Measurements from ENCODE around the gene HECW1.

The HECW1 gene

DNA sequence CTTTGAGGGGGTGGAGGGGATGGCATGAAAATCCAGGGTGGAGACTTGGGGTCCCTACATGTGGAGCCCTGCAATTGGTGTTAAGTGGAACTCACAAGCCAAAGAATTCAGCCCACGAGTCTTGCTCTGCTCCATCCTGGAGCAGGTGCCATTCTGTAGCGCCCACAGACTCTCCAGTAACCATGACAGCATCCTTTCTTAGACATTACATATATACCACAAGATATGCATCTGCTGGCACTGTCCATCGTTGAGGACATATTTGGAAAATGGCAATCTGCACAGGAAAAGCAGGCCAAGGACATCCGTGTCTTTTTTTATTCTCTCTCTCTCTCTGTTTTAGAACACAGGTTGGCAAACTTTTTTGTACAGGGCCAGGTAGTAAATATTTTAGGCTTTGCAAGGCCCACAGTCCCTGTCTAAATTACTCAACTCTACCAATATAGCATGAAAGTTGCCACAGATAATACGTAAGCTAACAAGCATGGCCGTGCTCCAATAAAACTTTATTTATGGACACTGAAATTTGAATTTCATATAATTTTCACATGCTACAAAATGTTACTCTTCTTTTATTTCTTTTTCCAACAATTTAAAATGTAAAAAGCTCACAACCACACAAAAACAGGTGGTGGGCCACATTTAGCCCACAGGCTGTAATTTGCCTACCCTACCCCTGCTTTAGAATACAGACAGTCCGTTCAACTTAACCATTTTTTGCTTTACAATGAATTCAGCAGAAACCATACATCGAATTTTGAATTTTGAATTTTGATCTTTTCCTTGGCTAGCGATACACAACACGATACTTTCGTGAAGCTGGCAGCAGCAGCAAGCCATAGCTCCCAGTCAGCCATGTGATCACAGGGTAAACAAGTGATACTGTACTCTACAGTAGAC is 329.0 kb downstream of the HECW1 start:
- no peak for DNase-seq

DNA sequence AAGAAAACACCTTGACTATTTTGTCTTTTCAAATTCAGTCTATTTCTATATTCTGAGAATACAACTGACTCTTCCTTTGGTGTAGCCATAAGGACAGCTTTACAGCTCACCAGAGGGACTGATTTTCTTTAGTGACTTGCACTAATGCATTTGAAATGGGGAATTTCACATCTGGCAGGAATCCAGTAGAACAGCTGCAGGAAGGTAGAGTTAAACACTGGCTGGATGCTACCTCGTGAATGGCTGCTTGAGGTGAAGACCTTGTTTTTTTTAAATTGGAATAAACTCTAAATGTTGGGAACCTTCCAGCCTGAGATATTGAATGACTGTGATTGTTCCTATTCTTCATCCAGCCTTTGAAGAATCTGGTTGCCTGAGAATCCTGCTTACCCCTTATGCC is 330.9 kb downstream of the HECW1 start:
- DNase-seq, result no peak

DNA sequence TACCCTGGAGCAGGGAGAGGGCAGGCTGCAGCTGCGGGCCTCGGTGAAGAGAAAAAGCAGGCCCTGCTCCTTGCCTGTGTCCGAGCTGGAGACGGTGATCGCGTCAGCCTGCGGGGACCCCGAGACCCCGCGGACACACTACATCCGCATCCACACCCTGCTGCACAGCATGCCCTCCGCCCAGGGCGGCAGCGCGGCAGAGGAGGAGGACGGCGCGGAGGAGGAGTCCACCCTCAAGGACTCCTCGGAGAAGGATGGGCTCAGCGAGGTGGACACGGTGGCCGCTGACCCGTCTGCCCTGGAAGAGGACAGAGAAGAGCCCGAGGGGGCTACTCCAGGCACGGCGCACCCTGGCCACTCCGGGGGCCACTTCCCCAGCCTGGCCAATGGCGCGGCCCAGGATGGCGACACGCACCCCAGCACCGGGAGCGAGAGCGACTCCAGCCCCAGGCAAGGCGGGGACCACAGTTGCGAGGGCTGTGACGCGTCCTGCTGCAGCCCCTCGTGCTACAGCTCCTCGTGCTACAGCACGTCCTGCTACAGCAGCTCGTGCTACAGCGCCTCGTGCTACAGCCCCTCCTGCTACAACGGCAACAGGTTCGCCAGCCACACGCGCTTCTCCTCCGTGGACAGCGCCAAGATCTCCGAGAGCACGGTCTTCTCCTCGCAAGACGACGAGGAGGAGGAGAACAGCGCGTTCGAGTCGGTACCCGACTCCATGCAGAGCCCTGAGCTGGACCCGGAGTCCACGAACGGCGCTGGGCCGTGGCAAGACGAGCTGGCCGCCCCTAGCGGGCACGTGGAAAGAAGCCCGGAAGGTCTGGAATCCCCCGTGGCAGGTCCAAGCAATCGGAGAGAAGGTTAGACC is 332.5 kb downstream of the HECW1 start:
- DNase-seq, result no peak

DNA sequence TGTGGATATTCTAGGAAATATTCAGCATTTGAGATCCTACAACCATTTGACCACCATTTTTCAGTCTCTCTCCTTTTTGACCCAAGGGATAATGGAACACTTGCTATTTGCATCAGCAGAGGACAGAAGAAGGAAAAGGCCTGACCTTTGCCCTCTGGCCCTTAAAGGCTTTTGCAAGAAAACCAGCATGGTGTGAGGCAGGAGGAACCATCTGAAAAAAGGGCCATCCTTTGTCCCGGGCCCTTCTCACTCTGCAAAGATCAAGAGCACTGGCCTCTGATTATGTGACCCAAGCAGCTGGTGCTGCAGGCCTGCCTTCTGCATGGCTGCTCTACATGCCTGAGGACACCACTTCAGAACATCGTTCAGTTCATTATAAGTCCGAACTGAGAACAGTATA is 337.1 kb downstream of the HECW1 start:
- DNase-seq, result no peak

DNA sequence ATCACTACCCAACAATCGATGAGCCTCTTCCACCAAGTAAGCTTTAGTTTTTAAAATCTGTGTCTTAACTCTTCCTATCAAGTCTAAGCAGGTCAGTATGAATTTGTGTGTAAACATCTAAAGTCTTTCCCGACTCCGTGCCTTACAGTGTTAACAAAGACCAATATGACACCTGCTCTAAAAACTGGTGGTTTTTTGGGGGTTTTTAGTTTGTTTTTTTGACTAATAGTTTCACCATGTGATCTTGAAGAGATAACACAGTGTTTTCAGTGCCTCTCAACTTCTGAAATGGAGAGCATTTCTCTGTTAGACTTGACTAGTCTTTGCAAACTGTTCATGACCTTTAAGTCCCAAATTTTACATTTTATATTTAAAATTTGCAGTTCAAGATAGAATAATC is 338.4 kb downstream of the HECW1 start:
- DNase-seq, result no peak

DNA sequence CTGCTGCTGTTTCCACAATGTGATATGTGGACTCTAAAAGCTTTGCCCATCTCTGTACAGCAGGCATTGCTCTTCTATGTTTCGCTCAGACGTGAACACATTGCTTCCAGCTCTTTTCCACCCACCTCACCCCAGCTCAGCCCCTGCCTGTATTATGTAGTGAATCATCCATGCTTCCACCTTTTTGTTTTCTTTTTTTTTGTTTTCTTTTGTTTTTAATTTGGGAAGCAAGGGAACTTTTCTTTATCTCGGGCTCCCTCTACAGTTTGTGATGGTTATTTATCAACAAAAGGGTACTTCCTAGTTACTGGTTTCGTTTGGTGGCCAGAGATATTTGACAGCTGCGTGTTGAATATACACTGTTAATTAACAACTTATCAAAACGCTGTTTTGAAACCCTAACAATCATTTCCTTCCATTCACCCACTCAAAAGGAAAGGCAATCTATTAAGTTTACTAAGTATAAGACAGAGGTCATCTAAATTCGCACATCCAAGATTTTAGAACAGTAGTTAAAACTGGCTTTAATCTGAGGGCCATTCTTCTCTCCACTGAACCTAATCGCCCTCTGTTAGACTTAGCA is 342.6 kb downstream of the HECW1 start:
- peak; percentile 10 for DNase-seq

DNA sequence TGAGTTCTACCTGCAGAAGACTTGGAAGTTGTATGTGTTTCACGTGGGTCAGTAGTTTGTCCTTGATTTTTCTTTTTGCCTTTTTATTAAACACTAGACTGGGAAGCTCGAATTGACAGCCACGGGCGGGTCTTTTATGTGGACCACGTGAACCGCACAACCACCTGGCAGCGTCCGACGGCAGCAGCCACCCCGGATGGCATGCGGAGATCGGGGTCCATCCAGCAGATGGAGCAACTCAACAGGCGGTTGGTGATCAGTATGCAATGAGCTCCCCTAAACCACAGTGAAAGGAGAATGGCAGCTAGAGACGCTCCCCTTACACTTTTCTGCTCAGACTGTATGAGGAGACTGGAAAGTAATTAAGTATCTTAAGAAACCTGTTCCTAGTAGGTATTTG is 343.8 kb downstream of the HECW1 start:
- DNase-seq, result no peak

DNA sequence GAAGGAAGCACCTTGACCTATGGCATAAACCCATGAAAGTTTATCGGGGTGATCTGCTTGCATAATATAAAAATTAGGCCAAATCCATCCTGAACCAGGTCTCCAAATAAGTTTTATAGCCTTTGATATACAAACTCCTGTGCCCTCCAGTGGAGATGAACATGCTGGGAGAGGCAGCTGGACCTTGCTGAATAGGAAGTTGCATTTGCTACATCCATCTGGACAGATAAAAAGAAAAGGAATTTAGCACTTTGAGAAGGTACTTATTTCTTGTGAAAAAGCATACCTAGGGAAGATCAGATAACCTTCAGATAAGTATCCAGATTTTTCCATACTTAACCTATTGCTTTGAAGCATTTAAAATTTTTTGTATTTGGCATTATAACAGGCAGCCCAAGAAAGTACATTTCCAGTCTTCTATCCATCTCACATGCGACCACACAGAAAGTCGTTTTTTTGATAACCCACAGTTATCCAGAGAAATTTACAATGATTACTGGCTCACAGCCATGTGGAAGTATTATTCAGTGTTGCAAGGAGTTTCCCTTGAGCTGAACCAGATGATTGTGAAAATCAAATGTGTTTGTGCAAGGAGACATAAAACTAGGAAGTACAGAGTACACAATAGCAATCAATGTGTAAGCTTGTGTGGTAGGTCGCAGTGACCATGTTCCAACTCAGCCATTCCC is 346.0 kb downstream of the HECW1 start:
- DNase-seq, result no peak

DNA sequence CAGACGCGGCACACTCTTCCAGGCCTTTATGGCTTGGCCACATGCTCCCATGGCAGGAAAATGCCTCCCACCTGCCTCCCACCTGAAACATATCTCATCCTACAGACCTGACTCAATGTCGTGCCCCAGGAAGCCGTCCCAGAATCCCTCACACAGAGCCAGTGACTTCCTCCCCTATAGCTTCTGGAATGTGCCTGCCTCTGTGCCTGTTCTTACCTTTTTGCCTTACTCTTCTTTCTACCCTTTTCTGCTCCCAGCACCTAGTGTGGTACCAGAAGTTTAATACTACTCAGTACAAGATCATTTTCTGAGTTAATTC is 346.5 kb downstream of the HECW1 start:
- no peak for DNase-seq

DNA sequence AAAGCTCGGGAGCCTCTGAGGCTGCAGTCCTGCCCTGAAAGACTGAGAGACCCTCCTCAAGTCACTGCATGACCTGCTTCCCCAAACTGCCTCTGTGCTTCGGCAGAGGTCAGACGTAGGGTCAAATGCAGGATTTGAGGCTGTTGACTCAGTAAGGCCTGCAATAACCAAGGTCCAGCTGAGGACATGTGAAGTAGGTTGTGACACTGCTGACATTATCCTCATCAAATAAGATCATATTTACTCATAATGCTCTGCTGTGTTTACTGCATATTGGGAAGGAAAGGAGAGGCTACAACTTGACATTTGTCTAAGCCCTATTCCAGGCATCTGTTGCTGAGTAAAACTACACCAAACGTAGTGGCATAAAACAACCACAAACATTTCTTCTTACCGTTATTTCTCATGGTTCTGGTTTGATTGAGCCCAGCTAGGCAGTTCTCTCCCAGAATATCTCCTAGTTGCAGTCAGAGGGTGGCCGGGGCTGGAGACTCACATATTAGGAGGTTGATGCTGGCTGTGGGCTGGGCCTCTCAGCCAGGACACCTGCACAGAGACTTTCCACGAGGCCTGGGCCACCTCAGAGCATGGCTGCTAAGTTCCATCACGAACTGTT is 348.4 kb downstream of the HECW1 start:
- no peak for DNase-seq

DNA sequence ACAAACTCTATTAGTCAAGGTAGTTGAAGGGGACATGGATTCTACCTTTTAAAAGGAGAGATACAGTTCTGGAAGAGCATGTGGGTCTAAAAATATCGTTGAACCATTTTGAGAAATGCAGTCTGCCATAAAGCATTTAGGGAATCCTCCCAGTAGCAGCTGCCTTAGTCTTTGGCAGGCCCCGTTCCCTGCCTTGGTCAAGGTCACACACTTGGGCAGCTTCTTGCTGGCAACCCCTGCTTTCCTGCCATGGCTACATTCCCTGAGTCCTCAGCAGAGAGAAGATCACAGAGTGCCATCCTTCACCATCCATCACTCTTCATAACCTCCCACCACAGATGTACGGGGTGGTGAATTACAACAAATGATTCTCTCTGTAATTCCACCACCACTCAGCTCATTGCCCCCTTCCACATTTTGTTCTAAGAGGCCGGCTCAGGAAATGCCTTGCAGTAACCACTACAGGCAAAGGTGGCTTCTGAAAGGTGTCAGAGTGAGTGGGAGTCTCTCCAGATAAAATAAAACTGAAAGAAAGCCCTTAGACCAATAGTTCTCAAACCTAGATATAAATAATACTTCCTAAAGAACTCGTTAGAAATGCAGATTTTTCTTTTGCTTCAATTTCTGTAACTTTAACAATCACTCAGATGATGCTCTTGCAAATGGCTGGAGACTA is 349.0 kb downstream of the HECW1 start:
- DNase-seq, result no peak

DNA sequence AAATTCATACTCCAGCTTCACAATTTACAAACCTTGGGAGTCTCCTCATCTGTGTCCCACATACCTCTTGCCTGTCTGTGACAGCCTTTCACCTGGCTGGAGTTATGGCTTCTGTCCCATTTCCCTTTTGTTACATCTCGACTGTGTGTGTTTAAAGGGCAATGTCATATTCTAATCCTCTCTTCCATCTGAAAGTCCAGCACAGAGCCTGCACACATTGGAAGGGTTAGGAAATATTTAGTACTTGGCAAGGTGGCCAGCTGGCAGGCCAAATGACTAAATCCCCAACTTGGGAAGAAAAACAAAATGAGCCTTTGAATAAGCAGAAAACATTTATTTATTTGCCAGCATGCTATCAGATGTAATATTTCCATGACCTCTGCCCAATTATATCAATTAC is 350.4 kb downstream of the HECW1 start:
- no peak for DNase-seq

DNA sequence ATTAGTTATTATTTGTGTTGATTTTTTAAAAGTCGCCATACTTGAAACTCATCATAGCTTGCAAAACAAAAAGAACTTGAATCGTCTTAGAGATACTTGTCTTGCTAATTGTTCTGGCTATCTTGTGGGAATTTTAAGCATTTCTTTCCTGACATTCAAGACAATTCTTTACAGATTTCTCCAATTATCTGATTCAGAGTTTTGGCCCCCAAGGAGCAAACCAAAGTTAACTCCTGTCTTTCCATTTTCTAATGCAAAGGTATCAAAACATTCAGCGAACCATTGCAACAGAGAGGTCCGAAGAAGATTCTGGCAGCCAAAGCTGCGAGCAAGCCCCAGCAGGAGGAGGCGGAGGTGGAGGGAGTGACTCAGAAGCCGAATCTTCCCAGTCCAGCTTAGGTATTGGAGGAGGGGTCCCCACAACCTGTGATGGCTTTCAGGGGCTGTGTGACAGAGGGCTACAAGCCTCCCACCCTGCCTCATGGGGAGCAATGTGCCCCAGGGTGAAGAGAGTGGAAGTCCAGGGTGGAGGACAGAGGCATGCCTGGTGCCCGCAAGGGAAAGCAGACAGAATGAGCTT is 351.0 kb downstream of the HECW1 start:
- DNase-seq, result no peak

DNA sequence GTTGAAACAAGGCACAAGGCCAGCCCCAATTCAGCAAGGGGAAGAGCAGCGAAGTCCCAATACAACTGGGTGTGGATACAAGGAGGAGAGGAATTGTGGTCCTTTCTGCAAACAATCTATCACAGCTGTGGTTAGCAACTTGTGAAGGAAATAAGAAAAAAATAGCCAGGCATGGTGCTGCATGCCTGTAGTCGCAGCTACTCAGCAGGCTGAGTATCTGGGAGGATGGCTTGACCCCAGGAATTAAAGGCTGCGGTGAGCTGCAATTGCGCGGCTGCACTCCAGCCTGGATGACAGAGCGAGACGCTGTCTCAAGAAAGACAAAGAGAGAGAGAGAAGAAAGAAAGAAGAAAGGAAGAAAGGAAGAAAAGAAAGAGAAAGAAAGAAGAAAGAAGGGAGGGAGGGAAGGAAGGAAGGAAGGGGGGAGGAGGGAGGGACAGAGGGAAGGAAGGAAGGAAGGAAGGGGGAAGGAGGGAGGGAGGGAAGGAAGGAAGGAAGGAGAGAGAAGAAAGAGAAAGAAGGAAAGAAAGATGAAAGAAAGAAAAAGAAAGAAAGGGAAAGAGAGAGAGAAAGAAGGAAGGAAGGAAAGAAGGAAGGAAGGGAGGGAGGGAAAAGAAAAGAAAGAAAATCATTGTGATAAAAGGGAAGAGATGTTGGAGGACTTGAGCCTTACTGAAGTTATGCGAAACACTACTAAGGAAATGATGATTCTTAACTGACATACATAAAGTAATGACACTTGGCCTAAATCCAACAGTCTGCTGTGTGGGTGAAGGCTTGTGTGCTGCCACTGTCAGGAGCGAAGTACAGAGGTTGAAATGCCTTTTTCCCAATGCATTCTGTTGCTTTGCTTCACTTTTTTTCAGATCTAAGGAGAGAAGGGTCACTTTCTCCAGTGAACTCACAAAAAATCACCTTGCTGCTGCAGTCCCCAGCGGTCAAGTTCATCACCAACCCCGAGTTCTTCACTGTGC is 353.4 kb downstream of the HECW1 start:
- no peak for DNase-seq

DNA sequence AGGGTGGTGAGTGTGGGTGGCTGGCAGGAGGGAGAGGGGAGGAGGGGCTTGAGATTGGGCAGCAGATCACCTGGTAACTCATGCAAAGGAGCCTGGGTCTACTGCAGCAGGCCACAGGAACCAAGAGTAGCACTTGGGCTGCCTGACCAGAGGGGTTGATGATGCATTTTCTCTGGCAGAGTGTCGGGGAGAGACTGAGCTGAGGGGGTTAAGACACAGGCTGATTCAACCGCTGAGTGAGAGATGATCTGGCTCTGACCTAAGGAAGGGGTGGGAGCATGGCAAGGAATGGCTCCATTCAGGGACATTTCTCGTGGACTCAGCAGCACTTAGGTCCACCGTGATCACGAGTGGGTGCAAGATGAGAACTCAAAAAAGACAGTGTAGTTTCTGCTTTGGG is 355.0 kb downstream of the HECW1 start:
- no peak for DNase-seq

DNA sequence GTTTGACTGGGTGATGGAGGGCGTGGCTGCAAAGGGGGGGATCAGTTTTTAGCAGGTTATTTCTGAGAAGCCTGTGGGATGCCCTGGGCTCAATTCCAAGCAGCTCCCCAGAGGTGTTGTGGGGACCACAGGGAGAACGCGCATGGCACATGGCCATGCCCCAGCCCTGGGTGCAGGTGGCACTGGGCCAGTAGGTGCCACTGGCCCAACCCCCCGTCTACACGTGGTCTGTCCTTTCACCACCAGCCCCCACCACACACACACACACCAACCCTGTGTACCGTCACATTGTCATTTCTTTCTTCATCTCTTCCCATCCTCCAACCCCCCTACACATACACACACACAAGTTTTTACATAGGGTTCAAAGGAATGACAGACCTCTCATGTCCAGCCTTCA is 355.4 kb downstream of the HECW1 start:
- DNase-seq, result no peak

DNA sequence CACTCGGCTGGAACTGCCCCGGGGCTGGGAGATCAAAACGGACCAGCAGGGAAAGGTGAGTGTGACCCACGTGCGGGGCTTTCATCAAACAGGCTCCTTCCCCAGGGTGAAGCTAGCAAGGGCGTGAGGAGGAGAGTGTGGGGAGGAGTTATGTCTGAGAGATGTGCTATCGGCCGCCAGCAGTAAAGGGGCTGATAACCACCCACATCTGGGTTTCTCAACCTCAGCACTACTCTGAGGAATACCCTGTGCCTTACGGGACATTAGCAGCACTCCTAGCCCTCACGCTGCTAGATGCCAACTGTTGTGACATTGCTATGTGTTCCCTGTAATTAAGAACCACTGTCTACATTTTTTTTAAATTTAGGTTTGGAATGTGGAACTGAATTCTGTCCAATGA is 356.6 kb downstream of the HECW1 start:
- DNase-seq, result no peak

DNA sequence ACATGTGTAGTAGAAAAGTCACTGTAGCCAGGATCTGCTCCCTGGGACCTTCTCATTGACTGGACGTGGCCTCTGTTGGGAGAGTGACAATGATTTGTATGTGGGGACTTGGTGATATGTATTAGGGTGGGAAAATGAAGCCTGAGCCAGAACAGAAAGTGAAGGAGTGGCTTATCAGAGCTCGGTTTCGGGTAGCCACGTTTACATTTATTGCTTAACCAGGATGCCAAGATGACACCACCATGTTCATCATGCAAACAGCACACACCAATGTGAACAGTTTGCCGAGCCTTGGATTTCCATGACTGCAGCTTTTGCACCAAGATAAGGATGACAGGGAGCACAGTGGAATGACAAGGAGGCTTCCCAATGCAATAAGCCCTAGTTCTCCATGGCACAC is 357.7 kb downstream of the HECW1 start:
- DNase-seq, result no peak

DNA sequence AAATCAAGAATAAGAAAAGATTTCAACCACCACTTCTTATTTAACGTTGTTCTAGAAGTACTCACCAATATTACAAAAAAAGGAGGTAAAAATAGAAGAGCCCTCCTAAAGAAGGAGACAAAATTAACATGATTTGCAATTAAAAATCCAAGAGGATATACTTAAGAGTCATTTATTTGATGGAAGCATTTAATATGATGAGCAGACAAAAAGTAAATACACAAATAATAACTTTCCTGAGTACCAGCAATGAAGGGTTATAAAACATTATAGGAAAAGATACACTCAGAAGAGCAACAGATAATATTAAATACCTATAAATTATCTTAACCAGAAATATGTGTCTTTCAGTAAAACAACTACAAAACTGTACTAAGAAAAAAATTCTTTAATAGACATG is 363.5 kb downstream of the HECW1 start:
- no peak for DNase-seq

DNA sequence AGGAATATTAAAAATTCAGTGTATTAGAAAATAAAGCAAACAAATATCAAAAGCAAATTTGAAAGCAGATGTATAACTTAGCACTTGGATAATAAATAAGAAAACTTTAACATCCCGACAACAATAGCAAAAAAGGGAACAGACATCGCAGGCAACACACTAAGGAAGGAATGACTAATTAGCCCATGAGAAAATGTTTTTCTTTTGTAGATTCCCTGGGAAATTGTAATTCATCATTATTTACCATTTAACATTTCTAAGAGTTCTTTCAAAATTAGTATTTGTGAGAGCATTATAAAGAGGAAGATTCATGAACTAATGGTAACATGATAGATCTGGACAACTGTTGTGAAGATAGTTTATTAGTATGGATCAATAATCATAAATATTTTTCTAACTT is 364.4 kb downstream of the HECW1 start:
- DNase-seq, result no peak

DNA sequence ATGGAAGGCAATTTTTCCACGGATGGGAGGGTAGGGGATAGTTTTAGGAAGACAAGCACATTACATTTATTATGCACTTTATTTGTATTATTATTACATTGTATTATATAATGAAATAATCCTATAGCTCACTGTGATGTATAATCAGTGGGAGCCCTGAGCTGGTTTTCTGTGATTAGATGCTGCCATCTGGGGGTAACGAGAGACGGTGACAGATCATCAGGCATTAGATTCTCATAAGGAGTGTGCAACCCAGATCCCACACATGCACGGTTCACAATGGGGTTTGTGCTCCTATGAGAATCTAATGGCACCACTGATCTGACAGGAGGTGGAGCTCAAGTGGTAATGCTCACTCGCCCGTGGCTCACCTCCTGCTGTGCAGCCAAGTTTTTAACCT is 366.6 kb downstream of the HECW1 start:
- DNase-seq, result no peak
